SKM-1 (cell line): Measurements from ENCODE around the gene CELSR3.

ENCODE experiments used
- DNase-seq: peaks from one replicate; lab custom pipeline; 2025; ENCODE audit not compliant: unreplicated experiment; lab: John Stamatoyannopoulos, UW

Gene CELSR3

DNA sequence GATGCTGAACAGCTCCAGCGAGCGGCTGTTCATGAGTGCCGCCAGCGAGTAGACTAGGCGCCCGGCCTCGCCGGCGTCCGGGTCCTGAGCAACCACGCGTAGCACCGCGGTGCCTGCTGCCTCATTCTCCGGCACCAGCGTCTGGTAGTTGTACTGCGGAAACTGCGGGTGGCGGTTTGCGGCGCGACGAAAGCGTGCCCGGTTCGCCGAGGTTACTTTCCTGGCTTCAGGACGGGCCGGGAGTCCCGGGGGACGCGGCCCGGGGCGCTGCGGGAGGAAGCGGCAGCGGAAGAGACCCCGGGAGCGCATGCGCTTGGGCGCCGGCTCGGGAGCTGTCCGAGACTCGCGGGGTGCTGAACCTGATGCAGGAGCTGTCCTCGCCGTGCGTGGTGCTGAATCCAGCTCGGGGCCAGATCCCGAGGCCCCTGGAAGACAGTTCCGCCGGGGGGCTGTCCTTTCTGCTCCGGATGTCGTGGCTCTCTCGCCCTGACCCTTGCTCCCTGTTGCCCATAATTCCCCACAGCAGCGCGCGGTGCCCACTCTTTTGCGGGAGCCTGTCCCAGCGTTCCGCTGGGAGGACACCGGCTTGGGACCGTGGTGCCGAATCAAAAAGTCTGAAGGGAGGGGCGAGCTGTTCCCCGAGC is 1.1 kb downstream of the CELSR3 start:
- no peak for DNase-seq

DNA sequence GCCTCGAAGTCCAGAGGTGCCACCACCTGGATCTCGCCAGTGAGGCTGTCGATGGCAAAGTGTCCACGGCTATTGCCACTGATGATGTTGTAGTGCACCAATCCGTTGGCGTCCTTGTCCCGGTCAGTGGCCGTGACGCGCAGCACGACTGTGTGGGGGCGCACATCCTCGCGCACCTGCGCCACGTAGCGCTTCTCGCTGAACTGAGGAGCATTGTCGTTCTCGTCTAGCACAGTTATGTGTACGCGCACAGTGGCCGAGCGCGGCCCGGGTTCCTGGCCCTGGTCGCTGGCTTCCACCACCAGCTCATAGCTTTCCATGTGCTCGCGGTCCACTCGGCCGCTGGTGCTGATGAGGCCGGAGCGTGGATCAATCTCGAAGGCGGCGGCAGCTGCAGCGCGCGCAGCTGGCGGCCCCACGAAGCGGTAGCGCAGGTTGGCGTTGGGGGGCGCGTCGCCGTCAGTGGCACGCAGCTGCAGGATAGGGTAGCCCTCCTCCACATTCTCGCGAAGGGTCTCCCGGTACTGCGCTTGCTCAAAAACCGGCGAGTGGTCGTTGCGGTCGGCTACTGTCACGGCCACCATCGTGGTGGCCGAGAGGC is 1.8 kb downstream of the CELSR3 start:
- DNase-seq, result no peak

- no peak for DNase-seq
These were observed 5.8 kb downstream of the CELSR3 start for GRCh38 chr3:48656841-48657281.

DNA sequence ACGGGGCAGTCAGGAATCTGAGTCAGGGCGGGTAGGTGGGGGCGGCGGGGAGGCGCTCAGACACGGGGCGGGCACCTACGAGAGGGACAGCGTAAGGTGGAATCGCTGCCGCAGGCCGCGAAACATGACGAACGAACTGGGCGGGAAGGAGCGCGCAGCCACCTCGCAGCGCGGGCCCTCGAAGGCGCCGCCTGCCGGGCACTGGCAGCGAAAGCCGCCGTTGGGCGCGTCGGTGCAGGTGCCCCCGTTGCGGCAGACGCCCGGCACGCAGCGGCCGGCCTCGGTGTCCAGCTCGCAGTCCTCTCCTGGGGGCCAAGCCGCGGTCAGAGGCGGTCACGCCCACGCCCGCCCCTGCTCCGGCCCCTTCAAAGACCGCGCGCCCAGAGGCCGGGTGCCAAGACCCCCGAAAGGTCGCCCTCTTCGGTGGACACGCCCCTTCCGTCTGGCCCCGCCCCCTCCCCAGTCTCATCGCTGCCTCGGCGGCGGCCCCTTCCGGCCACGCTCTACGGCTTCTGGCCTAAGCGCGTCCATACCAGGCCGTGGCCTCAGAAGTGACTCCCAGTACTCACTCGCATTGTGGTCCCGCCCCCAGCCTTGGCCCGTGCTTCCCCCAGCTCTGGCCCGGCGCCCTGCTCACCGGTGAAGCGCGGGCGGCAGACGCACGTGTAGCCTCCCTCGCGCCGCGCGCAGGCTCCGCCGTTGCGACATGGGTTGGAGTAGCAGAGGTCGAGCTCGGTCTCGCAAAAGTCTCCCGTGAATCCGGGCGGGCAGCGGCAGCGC is 6.4 kb downstream of the CELSR3 start:
- peak; percentile 38 for DNase-seq

GRCh38 chr3:48655606-48656005 is 7.1 kb downstream of the CELSR3 start:
- DNase-seq, result no peak

GRCh38 chr3:48655063-48655462 is 7.6 kb downstream of the CELSR3 start:
- DNase-seq, result no peak

GRCh38 chr3:48652923-48653715 is 9.6 kb downstream of the CELSR3 start:
- no peak for DNase-seq

- no peak for DNase-seq
These were observed 10.9 kb downstream of the CELSR3 start for GRCh38 chr3:48651771-48652170.

DNA sequence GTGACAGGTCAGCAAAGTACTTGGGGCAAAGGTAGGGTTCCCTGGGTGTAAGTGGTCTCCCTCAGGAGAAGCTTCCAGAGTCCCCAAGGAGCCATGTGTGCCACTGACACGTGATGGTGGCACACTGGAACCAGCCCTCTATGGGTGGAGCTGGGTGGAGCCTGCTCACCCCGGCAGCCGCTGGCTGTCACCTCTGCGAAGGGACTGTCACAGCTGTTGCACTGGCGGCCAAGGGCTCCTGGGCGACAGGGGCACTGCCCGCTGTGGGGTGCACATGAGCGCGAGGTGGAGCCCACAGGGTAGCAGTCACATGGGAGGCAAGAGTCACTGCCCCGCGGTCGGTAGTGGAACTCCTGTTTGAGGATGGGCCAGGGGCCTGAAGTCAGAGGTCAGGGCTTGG is 12.0 kb downstream of the CELSR3 start:
- DNase-seq, result no peak

DNA sequence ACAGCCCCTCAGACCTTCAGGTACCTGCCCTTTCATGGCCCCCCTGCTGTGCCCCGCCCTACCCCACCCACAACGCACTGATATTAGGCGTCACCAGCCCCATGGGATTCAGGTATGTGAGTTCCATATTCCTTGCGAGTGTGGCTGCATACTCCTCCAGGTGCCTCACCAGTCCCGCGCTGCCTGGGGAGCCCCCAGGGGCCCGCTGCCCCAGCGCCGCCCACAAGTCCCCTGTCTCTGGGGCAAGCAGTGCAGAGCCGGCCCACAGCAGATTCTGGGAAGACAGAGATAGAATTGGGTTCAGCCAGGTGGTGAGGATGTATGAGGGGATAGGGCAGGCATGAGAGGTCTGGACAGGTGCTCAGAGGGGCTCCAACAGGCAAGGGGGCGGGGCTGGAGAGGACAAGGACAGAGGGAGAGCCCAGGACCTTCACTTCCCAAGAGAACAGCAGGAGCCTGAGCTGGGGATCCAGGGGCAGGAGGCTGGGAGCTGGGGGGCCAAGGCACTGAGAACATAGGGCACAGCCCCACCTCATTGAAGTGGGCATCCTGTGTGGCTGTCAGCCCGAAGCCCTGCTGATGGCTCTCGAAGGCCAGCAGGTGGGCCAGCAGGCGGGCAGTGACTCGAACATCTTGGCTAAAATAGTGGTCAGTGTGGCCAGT is 14.4 kb downstream of the CELSR3 start:
- no peak for DNase-seq

- no peak for DNase-seq
These were observed 15.0 kb downstream of the CELSR3 start for GRCh38 chr3:48647714-48648113.

DNA sequence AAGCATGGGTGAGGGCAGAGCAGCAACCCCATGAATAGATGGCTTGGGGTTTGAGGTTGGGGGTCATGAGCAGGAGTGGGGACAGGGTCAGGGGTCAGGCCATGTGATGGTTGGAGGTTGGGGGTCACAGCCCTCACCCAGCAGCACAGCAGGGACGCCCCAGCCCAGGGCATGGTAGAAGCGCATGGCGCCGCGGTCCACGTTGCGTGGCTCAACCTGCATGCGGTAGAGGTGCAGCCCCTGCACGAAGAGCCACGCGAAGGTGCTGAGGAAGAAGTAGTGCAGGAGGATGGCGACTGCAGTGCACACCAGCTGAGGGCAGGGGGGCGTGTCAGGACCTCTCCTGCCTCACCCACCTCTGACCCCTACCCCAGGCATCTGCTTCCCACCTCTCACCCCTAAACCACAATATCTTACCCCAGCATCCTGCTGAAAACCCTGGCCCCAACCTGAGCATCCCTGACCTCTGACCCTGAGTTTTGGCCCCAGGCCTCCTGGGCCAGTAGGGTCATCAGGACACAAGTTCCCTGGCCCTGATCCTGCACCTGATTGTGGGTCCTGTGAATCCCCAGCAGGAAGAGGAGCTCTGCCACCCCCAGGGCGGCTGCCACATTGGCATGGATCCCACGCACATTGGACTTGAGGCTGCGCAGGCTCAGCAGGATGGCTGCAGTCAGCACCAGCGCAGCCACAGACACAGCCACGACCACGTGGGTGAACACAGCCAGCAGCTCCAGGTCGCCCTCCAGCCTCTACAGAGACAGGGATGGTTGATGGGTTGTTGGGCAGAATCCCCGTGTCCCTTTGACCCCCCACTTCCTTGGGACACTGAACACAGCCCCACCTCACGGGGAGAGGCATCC is 17.6 kb downstream of the CELSR3 start:
- no peak for DNase-seq

- DNase-seq, result no peak
These were observed 20.1 kb downstream of the CELSR3 start for GRCh38 chr3:48642605-48643004.

GRCh38 chr3:48641396-48641795 is 21.3 kb downstream of the CELSR3 start:
- DNase-seq, result no peak

- no peak for DNase-seq
These were observed 22.6 kb downstream of the CELSR3 start for GRCh38 chr3:48639944-48640606.

DNA sequence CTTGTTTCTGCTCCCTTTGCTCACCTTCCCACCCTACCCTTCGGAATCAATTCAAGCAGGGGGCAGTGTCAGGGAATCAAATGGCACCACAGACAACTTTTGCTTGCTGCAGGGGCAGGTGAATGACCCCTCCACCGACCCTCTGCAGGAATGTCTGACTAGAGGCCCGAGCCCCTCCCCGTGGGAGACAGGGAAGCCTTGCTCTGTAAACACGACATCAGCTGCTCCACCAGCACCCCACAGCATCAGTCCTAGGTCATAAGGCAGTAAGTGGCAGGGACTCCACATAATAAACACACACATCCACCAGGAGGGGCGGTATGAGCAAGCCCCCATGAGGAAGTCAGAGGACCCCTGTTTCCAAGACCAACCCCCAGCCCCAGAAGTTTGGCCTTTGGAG is 25.4 kb downstream of the CELSR3 start:
- DNase-seq, result no peak

DNA sequence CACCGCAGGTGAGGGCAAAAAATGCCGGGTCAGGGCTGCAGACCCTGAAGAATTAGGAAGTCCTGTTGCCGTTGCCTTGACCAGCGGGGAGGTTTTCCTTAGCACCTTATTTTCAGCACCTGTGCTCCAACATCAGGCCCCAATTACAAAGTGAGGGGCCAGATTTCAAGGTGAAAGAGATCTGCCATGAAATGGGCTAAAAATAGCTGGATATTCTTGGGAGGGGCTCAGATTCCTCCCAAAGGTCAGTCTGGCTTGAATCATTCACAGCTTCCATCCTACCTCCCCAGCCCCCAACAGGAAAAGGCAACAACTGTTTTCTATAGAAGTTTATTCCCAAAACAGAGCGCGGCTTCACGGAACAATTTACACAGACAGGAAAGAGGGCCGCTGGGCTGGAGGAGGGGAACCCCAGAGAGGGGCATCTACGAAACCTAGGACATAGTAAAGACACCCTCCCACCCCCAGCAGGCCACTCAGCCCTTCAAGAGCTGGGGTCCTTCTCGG is 26.5 kb downstream of the CELSR3 start:
- no peak for DNase-seq

DNA sequence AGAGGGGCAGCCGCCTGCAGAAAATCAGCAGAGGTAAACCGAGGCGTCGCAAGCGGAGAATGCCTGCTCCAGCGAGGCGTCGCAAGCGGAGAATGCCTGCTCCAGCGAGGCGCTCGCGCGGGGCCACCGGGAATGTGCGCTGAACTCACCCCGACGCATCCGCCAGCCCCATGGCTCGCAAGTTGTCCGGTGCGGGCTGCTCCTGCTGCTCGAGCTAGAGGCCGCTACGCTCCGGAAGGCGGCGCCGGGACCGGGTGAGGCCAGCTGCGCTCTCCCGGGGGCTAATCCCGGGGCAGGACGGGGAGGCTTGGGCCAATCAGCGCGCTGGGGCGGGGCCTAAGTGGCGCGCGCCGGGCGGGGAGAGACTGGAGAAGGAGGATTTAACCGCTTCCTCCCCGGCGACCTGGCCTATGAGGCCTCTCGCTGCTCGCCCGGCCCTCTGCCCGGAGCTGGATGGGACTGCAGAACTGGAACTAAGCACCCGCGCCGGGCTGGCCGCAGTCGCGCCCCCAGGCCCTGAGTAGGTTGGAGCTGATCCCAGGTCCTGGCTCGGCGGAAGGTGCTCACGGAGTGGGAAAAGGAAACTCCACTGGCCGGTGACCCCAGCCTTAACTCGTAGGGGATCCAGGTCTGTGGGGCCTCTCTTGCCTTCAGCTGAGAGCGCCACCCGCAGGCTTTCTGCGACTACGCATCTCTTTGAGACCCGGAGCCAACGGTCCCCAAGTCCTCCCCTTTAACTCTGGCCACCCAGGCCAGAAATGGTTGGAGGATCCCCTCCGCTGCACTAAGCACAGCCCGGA is 27.3 kb downstream of the CELSR3 start, which contains the start of gene SLC26A6:
SLC26A6 (minus strand) TSS at position 240 of the 800 bp plus-strand sequence; CDS start at position 172, 68 bp downstream.
- DNase-seq, result peak; percentile 98
